ENCODE measurements around the gene CHD3.

CHD3 gene

DNA sequence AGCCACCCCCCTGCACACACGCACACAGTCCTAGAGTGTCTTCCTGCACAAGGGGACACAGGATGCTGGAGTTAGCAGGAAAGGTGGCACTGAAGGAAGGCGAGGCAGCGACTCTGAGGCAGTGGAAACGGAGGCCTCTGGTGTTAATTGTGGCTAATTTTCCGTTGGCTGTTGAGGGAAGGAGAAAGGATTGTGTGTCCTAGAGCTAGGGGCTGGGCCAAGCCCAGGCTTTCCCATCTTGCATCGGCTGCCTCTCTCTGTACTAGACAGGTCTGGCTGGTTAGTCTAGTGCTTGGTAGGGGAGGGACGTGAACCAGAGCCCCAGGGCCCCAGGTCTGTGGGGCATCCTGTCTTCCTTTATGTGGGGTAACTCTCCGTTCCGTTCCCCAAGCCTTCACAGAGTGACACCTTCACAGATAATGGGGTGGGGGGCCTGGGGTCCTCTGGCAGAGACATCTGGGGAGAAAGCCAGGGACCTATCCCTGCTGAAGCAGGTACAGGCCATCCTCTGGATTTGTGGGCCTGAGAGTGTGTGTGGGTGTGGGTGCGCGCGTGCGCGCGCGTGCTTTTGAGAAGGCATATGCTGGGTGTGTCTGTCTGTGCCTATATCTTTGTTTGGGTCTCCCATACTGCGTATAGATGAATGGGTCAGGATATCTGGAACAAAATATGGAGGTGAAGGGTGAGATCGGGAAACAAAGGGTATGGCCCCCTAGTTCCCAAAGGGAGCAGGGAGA is at the start of gene CHD3:
Gene CHD3 (plus strand): TSS at position 606 of the 737 bp plus-strand sequence. CDS start 212 bp downstream, outside the sequence.
- TF ChIP-seq CTCF (IDR thresholded peaks at IDR 0.05; ENCODE audit: control insufficient read depth, insufficient read depth, low read depth, low read length, missing control alignments), result no peak
- no peak for DNase-seq (ENCODE audit: low read depth)
- peak within 1 kb of the TSS; percentile 52 for H3K4me3 ChIP-seq (ENCODE audit: control insufficient read depth, low read depth, low read length)

GRCh38 chr17:7839190-7839875 is 49.3 kb upstream of the CHD3 start:
- no peak for DNase-seq (ENCODE audit: low read depth)
- TF ChIP-seq CTCF (IDR thresholded peaks at IDR 0.05; ENCODE audit: control insufficient read depth, insufficient read depth, low read depth, low read length, missing control alignments), result no peak
- peak overlapping the region; percentile 39 for H3K4me3 ChIP-seq (ENCODE audit: control insufficient read depth, low read depth, low read length)

DNA sequence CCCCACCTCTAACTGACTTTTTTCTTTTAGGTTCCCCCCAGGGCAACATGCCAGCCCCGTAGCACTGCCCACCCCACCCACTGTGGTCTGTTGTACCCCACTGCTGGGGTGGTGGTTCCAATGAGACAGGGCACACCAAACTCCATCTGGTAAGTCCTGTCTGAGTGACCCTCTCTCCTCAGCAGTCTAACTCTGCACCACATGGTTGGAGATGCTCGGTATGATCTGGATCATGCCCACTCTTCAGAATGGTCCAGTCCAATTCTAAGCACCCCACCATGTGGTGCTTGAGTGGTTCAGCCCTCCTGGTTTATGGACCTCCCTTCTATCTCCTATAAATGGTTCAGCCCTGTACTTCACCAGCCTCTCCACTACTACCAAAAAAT is 48.7 kb upstream of the CHD3 start:
- no peak for TF ChIP-seq CTCF (IDR thresholded peaks at IDR 0.05; ENCODE audit: control insufficient read depth, insufficient read depth, low read depth, low read length, missing control alignments)
- no peak overlapping the region for H3K4me3 ChIP-seq (ENCODE audit: control insufficient read depth, low read depth, low read length)
- DNase-seq (ENCODE audit: low read depth), result no peak

- H3K4me3 ChIP-seq (ENCODE audit: control insufficient read depth, low read depth, low read length), result no peak overlapping the region
- no peak for DNase-seq (ENCODE audit: low read depth)
- no peak for TF ChIP-seq CTCF (IDR thresholded peaks at IDR 0.05; ENCODE audit: control insufficient read depth, insufficient read depth, low read depth, low read length, missing control alignments)
Measured at GRCh38 chr17:7840441-7840840, 48.1 kb upstream of the CHD3 start.

DNA sequence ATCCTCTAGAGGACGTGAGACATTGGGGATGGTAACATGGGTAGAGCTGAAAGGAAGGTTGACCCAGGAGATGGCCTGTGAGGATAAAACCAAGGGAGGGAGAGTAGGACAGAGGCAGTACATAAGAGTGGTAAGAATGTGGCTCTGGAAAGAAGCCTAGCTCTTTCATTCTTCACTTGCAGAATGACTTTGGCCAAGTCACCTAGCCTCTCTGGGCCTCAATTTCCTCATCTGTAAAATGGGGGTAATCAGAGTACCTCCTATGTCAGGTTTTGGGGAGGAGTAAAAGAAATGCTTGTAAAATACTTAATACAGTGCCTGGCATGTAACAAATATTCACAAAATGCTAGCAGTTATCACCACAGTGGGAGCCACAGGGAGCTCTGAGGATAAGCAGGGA is 47.7 kb upstream of the CHD3 start:
- no peak for DNase-seq (ENCODE audit: low read depth)
- H3K4me3 ChIP-seq (ENCODE audit: control insufficient read depth, low read depth, low read length), result no peak overlapping the region
- TF ChIP-seq CTCF (IDR thresholded peaks at IDR 0.05; ENCODE audit: control insufficient read depth, insufficient read depth, low read depth, low read length, missing control alignments), result no peak

- DNase-seq (ENCODE audit: low read depth), result no peak
Measured at GRCh38 chr17:7841396-7841914, 47.1 kb upstream of the CHD3 start.

More at GRCh38 chr17:7841396-7841914, 47.1 kb upstream of the CHD3 start:
- H3K4me3 ChIP-seq (ENCODE audit: control insufficient read depth, low read depth, low read length), result peak overlapping the region; percentile 83
- TF ChIP-seq CTCF (IDR thresholded peaks at IDR 0.05; ENCODE audit: control insufficient read depth, insufficient read depth, low read depth, low read length, missing control alignments), result peak; percentile 22

Data from AG09309 (cell line).